ENCODE data around the gene GTF3C5.

GRCh38 chr9:133049043-133049442 lies 18.2 kb downstream of the GTF3C5 start:
- no peak for TF ChIP-seq TP53 (CRISPR knock-in tag; IDR thresholded peaks at IDR 0.05)
- TF ChIP-seq TEAD1 (CRISPR knock-in tag; IDR thresholded peaks at IDR 0.05) = no peak
- TF ChIP-seq, protein P1, sequence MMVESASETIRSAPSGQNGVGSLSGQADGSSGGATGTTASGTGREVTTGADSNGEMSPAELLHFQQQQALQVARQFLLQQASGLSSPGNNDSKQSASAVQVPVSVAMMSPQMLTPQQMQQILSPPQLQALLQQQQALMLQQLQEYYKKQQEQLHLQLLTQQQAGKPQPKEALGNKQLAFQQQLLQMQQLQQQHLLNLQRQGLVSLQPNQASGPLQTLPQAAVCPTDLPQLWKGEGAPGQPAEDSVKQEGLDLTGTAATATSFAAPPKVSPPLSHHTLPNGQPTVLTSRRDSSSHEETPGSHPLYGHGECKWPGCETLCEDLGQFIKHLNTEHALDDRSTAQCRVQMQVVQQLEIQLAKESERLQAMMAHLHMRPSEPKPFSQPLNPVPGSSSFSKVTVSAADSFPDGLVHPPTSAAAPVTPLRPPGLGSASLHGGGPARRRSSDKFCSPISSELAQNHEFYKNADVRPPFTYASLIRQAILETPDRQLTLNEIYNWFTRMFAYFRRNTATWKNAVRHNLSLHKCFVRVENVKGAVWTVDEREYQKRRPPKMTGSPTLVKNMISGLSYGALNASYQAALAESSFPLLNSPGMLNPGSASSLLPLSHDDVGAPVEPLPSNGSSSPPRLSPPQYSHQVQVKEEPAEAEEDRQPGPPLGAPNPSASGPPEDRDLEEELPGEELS (CRISPR knock-in tag; IDR thresholded peaks at IDR 0.05) = no peak
- TF ChIP-seq E2F4 (CRISPR knock-in tag; IDR thresholded peaks at IDR 0.05; ENCODE audit: borderline replicate concordance, low read depth) = no peak

Measured in WTC11 (cell line).